Measurements from ENCODE around the gene AGXT2.

The AGXT2 gene

GRCh38 chr5:35047785-35048404, at the start of gene AGXT2:
Gene AGXT2 (minus strand): TSS chr5:35047949. CDS start chr5:35047892, 57 bp downstream.
- no peak for DNase-seq

- no peak for DNase-seq
Observed at GRCh38 chr5:35096932-35097331, 49.2 kb upstream of the AGXT2 start.

GRCh38 chr5:35096216-35096615, 48.5 kb upstream of the AGXT2 start:
- DNase-seq: no peak

GRCh38 chr5:35095366-35095765, 47.6 kb upstream of the AGXT2 start:
- no peak for DNase-seq

- DNase-seq: no peak
Observed at GRCh38 chr5:35094948-35095347, 47.2 kb upstream of the AGXT2 start.

GRCh38 chr5:35092703-35093102, 45.0 kb upstream of the AGXT2 start:
- no peak for DNase-seq

- DNase-seq: no peak
Observed at GRCh38 chr5:35091704-35092103, 44.0 kb upstream of the AGXT2 start.

- DNase-seq: peak in 1 of 2 experiments; percentile 54
Observed at GRCh38 chr5:35089334-35090314, 41.9 kb upstream of the AGXT2 start.

- DNase-seq: no peak
Observed at GRCh38 chr5:35087991-35088390, 40.2 kb upstream of the AGXT2 start.

GRCh38 chr5:35083150-35083549, 35.4 kb upstream of the AGXT2 start:
- no peak for DNase-seq

GRCh38 chr5:35082530-35082929, 34.8 kb upstream of the AGXT2 start:
- no peak for DNase-seq

- DNase-seq: no peak
Observed at GRCh38 chr5:35081134-35081533, 33.4 kb upstream of the AGXT2 start.

GRCh38 chr5:35073160-35073559, 25.4 kb upstream of the AGXT2 start:
- DNase-seq: no peak

- no peak for DNase-seq
Observed at GRCh38 chr5:35069188-35069587, 21.4 kb upstream of the AGXT2 start.

GRCh38 chr5:35067985-35068384, 20.2 kb upstream of the AGXT2 start:
- DNase-seq: no peak

GRCh38 chr5:35066260-35066795, 18.6 kb upstream of the AGXT2 start:
- no peak for DNase-seq

- no peak for DNase-seq
Observed at GRCh38 chr5:35063414-35063813, 15.7 kb upstream of the AGXT2 start.

GRCh38 chr5:35061211-35061770, 13.5 kb upstream of the AGXT2 start:
- no peak for DNase-seq

- no peak for DNase-seq
Observed at GRCh38 chr5:35060236-35060635, 12.5 kb upstream of the AGXT2 start.

- no peak for DNase-seq
Observed at GRCh38 chr5:35059251-35059650, 11.5 kb upstream of the AGXT2 start.

GRCh38 chr5:35058374-35058788, 10.6 kb upstream of the AGXT2 start:
- no peak for DNase-seq

GRCh38 chr5:35056686-35057085, 8.9 kb upstream of the AGXT2 start:
- no peak for DNase-seq

- no peak for DNase-seq
Observed at GRCh38 chr5:35052838-35053237, 5.1 kb upstream of the AGXT2 start.

All from NCI-H1930 (cell line).